HG02981 (cell line): ENCODE data around the gene PROSER2.
A peak's percentile ranks its signal among the peaks of the same experiment; 100 is the strongest.
"Not testable (repeated sequence)": the region's sequence is repeated elsewhere in the genome, so short reads cannot be mapped to it uniquely, and the experiment has no call there.

Experiments used
- ATAC-seq: cut with Tn5 transposase; IDR thresholded peaks from one replicate; pipeline ENCODE4 v1.9.1; 2021; ENCODE audit warnings: mild to moderate bottlenecking, moderate library complexity; ENCODE audit not compliant: unreplicated experiment

The PROSER2 gene

DNA sequence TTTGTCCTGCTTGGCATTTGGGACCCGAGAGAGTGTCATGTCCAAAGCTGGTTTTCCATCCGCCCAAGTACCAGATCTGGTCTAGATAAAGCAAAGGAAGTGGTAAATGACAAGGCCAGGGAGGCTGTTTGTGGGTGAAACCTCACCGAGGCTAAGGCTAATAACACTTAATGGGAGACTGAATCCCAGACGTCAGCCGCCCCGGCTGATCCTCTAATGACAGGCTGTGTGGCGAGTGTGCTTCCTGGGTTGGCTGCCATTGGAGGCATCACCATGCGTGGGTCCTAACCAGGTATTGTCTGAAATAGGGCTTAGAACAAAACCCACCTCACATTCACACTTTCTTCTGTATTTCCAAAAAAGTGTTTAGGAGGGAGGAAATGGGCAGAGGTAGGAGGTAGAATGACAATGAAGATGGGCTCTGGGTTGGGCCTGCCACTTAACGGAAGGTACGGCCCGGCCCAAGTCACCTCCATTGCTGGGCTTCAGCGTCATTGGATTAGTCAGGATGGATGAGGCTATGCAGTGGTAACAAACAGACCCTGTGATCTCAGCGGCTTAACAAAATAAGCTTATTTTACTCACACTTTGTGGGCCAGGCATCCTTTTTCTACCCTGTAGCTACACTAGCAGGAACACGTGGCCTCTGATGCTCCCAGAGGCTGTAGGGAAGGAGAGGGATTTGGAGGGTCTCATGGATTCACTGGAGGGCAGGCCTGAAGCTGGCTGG is 59.7 kb downstream of the PROSER2 start:
- ATAC-seq: no peak

DNA sequence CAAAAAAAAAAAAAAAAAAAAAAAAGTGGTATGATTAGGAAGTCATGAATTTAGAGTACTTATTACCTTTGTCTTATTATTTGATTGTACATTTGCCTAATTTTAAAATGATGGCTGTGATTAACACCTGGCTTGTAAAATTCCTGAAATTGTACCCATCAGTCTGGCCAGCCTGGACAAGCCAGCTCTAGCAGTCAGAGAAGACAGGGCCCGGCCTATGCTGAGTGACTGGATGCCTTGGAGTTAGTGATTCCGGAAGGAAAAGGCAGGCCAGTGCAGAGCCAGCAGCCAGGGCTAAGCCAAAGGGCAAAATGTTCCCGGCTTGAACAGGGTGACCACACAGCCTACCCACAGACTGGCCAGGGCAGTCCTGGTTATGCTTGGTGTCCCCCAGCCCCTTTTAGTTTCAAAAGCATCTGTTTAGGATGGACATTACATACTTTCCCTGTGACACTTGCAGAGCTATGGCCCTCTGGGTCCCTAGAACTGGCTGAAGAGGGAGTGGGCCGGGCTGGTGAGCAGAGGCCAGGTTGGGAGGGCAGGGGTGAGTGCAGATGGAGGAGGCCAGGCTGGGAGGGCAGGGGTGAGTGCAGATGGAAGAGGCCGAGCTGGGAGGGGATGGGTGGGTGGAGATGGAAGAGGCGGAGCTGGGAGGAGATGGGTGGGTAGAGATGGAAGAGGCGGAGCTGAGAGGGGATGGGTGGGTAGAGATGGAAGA is 61.7 kb downstream of the PROSER2 start:
- no peak for ATAC-seq

DNA sequence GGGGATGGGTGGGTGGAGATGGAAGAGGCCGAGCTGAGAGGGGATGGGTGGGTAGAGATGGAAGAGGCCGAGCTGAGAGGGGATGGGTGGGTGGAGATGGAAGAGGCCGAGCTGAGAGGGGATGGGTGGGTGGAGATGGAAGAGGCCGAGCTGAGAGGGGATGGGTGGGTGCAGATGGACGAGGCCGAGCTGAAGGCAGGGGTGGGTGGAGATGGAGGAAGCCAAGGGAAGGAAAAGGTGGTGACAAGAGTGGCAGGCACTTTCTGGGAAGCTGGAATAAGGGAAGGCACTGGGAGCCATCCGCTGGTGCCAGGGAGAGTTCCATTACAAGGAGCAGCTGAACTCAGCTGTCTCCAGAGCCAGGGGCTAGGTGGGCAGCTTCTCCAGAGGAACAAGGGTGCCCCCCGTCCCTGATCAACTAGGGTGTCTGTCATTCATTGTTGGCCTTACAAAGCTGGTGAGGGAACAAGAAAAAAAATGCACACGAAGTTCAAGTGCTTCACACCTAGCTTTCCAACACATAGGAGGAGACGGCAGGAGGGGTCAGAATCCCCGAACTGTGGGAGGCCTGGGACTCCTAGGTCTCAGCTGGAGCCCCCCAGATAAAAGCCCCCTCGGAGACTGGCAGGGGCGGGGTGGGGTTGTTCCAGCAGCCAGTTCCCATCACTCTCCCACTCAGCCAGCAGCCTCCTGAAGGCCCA is 62.4 kb downstream of the PROSER2 start:
- no peak for ATAC-seq

DNA sequence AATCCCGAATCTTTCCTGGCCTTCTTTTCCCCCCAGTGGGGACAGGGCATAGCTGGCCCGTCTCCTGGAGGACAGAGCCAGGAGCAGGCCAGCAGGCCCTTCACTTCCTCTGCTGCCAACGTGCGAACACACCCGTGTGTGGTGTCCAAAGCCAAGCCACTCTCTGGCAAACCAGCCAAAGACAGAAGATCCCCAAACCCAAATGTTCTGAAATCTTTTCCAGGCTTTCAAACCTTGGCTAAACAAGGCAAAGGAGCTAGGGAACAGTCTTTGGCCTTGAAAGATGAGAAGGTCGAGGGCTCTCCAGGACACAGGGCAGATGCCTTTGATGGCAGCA is 63.0 kb downstream of the PROSER2 start:
- ATAC-seq: no peak

DNA sequence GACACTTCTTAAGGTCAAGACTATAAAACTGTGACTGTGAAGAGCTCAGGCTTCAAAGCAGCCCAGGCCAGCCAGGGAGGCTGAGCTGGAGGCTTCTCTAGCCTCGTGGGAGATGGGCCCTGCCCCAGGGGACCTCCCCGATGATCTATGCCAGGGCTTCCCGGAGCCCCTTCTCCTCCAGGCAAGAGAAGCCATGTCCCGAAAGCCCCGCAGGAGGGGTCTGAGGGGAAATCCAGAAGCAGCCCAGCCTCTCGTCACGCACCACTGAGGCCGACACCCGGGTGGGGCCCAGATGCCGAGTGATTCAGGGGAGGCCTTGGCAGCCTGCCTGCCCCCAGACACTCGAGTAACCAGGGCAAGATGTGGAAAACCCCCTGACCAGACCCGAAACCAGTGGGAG is 63.7 kb downstream of the PROSER2 start:
- peak; percentile 68 for ATAC-seq

DNA sequence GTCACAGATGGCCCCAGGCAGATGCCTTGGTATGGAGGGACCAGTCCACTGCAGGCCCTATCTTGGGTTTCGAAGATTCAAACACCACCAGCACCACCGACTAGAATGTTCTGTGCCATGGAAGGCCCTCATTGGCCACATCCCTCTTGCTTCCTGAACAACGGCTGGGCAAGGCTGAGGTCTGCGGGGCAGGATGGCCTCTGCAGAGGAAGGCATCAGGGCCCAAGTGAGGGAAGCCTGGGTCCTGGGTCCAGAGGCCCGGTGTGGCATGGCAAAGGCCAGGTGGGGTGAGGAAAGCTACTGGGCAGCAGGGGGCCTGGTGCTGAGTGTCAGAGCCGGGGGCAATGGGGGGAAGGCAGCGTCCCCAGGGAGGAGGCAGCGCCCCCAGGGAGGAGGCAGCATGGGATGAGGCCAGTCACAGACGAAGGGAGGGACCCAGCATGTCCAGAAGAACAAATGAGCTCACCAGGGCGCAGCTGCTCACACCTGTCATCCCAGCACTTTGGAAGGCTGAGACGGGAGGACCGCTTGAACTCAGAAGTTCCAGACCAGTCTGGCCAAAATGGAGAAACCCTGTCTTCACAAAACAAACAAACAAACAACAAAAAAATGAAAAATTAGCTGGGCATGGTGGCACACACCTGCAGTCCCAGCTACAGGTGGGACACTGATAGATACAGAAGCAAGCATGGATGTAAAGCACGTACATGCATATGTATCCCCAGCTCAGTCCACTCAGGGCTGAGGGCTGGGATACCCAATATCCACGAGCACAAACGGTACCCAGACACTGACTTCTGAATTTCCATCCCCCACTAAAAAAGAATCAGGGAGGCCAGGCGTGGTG is 64.4 kb downstream of the PROSER2 start:
- ATAC-seq: no peak

DNA sequence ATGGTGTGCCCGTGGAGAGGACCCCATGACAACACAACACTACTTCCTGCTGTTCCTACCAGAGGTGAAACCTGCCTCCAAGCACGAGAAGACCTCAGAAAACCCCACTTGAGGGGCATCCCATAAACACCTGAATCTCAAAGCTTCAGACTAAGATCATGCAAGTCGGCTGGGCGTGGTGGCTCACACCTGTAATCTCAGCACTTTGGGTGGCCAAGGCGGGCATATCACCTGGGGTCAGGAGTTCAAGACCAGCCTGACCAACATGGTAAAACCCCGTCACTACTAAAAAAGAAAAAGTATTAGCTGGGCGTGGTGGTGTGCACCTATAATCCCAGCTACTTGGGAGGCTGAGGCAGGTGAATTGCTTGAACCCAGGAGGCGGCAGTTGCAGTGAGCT is 66.1 kb downstream of the PROSER2 start:
- ATAC-seq: not testable (repeated sequence)

DNA sequence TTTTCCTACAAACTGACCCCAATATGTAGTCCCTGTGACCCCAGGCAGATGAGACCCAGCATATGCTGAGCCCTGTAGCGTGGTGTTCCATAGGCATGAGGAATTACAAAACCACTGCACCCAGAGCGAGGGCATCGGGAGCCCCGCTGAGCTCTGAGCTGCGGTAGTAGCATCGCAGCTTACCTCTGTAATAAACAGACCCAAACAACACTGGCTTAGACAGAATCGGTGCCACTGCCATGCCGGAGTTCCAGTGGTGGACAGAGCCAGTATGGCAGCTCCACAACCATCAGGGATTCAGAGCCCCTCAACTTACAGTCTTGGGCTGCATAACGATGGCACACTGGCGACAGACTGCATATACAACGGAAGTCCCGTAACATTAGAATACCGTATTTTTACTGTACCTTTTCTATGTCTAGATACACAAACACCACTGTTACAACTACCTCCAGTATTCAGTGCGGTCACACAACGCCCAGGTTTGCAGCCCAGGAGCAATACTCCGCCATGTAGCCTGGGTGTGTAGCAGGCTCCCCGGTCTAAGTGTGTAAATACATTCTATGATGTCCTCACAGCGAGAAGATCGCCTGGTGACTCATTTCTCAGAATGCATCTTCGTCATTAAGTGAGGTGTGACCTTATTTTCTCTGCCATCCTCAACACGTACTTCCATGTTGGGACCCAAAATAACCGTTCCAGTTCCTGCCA is 68.8 kb downstream of the PROSER2 start:
- no peak for ATAC-seq

DNA sequence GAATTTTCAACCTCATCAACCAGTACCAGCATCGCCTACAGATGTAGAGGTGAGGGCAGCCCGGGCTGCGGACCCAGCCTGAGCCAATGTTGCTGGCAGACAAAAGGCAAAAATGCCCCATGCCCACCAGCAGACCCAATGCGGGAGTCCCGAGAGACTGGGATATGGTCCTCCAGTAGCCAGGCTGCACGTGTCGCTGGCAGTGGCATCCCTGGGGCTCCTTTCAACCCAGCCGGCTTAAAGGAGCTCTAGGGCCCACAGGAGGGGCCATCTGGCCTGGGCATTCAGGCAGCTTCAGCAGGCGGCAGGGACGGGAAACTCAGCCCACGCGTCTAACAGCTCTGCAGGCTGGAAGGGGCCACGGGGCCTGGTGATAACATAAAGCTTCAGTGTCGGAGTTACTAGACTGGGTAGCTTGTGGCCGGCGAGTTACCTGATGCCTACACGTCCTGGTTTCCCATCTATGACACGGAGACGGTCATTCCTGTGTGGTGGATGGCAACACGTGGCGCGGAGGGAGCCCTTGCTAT is 70.7 kb downstream of the PROSER2 start:
- no peak for ATAC-seq

DNA sequence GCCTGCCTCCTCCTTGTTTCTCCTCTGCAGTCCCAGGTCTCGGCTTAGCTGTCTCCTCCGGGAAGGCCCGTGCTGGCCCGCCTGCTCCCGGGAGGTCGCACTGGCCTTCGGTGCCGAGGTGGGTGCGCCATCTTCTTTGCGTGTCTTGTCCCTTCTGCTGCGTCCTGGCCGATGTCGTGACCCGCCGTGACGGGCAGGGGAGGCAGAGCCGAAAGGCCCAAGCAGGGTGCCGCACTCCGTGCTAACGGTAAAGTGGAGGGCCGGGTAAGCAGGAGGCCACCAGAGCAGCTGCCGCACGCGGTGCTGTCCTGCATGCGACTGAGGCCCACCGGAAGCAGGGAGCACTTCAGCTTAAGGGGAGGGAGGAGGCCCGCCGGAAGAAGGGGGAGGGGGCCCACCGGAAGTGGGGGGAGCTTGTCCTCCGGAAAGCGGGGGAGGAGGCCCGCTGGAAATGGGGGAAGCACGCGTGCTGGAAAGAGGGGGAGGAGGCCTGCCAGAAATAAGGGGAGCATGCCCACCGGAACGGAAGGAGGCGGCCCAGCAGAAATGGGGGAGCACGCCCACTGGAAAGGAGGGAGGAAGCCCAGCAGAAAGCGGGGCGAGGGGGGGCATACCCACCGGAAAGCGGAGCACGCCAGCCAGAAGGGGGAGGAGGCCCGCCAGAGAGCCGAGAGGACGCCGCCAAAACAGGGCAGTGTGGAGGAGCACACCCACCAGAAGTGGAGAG is 71.4 kb downstream of the PROSER2 start:
- ATAC-seq: no peak

DNA sequence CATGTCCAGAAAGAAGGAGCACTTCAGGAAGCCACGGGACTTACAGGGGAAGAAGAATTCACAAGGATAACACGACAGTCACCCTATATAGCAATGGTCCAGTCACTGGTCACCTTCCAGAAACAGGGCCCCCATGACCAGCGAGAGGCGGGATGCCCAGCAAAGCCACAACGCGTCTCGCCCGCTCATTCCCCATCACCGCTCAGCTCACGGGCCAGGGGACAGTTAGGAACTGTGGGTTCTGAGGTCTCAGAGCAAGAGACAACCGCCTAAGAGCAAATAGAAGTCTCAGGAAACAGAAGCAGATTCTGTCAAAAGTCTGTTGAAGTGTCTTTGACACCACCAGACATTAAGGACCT is 71.9 kb downstream of the PROSER2 start:
- ATAC-seq: no peak

DNA sequence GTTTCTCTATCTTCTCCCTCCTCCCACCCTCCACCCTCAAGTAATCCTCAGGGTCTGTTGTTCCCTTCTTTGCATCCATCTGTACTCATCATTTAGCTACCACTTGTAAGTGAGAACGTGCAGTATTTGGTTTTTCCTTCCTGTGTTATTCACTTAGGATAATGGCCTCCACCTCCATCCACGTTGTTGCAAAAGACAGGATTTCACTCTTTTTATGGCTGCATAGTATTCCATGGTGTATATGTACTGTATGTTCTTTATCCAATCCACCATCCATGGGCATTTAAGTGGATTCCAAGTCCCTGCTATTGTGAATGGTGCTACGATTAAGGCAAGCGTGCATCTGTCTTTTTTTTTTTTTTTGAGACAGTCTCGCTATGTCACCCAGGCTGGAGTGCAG is 72.4 kb downstream of the PROSER2 start:
- ATAC-seq: no peak

DNA sequence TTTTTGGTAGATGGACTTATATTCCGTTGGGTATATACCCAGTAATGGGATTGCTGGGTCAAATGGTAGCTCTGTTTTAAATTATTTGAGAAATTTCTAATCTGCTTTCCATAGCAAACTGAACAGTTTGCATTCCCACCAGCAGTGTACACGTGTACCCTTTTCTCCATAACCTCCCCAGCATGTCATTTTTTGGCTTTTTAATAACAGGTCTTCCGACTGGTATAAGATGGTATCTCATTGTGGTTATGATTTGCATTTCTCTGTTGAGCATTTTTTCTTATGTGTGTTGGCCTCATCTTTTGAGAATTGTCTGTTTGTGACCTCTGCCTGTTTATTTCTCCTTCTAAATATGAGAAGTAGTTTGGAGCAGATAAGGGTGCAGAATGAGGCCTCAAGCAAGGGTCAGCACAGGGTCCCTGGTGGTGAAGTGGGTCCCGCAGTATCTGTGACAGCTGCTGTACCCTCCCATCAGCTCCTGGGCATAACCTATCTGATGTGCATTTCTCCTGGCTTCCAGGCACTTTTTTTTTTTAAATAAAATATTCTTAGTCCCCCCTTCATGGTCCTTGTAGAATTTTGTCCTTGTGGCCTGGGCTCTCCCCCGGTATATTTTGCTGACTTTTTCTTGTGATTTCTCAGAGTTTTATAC is 73.5 kb downstream of the PROSER2 start:
- no peak for ATAC-seq

DNA sequence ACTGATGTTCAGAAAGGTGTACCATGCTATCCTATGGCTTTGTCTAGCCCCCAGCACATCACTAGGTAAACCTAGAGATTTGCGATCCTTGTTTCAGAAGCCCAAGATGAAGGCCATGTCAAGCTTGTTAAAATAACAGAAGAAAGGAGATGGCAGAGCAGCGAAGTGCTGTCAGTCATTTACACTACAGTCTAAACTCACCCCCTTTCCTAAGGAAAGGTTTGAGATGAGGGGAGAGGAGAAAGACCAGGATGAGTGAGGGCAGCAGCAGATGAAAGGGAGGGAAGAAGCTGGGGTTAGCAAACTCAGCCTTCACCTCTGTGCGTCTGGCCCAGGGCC is 74.8 kb downstream of the PROSER2 start:
- no peak for ATAC-seq

DNA sequence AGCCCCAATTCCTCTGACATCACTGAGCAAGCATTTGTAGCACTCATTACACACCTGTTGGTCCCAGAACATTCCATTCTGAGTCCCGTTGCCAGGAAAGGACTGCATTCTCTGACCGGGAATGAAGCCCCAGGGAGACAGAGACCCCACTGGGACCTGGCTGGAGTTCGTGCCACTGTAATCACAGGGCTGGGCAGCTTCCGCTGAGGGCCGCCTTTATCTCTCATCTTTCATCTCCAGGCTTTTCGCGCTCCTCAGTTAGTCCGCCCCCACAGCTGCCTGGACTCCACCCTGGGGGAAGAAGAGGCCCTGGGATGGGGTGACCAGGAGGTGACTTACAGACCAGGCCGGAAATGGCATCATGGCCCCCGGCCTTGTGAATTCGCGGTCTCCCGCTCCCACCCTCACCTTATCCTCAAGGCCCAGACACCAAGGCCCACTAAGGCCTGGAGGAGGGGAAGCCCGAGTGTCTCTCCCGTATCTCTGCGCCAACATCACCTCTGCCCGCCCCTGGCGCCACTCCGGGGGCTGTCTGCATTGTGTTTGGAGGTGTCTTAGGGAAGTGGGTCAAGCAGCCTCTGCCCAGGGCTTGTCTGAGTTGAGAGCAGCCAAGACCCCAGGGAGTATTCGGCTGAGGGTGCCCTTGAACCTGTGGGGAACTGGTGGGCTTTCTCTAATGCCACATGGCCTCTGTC is 75.4 kb downstream of the PROSER2 start:
- ATAC-seq: no peak

DNA sequence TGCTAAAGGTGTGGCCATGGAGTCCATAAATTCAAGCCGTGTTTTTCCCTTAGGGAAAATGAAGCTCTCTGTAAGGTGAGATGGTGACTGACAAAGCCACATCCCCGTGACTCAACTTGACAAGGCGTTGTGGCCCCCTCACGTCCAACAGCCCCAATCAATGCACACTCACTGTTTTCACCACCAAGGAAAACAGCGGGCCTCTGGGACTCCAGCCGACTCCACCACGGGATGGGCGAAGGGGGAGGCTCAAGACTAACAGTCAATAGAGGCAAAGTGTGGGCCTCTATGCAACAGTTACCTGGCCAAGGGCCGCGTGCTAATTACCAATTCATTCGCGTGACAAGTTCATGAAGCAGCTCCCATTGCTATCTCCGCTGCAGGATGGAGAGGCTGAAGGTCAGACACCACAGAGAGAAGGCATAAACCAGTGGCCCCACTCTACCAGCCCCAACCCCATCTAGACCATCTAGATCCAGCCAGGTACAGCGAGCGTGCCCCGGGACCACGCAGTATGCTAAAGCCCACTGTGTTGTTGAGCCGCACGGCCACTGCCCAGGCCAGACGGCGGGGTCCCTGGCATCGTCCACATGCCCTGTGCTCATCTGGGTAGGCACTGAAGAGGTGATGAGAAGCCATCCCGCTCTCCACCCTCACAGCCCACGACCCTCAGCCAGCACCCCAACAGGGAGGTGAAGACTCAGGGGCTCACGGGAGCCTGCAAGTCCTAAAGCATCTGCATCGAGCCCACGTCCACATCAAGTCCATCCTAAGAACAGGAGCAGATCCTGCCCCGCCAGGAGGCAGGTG is 76.1 kb downstream of the PROSER2 start:
- ATAC-seq: no peak

DNA sequence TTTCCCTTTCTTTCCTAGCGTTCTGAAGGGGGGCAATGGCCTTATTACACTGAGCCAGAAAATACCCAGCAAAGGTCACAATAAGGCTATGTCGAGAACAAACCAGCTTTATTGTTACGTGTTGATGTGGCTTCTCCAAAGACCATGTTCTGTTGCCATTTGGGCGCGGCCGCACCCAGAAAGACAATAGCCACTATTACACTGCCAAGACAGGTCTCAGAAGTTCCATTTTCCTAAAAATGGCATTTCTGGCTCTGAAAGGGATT is 77.8 kb downstream of the PROSER2 start:
- ATAC-seq: no peak

DNA sequence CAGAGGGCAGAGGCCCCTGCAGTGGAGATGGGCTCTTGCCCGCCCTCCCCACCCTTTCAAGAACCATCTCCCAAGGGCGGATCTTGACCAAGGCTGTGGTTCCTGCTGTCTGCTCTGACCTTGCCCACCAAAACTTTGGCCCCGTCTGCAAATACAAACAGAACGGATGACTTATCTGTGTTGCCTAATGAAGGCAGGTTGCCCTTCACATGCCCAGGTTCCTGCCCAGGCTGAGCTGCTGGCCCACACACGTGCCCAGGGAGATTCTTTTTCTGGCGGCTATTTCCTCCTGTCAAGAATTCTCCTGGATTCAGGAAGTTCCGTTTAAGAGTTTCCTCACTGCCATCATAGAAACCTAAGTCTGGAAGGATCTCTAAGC is 78.3 kb downstream of the PROSER2 start:
- no peak for ATAC-seq
